AG20443 (cell line): ENCODE data around the gene FXYD7.
"Not testable (repeated sequence)": the region's sequence is repeated elsewhere in the genome, so short reads cannot be mapped to it uniquely, and the experiment has no call there.

ENCODE experiments used
- DNase-seq: peaks from one replicate; pipeline ENCODE4 v3.0.0; 2012; ENCODE audit warnings: low spot score, mixed read lengths

Gene FXYD7

GRCh38 chr19:35127871-35128270 is 15.2 kb upstream of the FXYD7 start:
- no peak for DNase-seq

- no peak for DNase-seq
Observed at GRCh38 chr19:35128398-35129057, 14.5 kb upstream of the FXYD7 start.

GRCh38 chr19:35129724-35130274 is 13.3 kb upstream of the FXYD7 start:
- DNase-seq = not testable (repeated sequence)

DNA sequence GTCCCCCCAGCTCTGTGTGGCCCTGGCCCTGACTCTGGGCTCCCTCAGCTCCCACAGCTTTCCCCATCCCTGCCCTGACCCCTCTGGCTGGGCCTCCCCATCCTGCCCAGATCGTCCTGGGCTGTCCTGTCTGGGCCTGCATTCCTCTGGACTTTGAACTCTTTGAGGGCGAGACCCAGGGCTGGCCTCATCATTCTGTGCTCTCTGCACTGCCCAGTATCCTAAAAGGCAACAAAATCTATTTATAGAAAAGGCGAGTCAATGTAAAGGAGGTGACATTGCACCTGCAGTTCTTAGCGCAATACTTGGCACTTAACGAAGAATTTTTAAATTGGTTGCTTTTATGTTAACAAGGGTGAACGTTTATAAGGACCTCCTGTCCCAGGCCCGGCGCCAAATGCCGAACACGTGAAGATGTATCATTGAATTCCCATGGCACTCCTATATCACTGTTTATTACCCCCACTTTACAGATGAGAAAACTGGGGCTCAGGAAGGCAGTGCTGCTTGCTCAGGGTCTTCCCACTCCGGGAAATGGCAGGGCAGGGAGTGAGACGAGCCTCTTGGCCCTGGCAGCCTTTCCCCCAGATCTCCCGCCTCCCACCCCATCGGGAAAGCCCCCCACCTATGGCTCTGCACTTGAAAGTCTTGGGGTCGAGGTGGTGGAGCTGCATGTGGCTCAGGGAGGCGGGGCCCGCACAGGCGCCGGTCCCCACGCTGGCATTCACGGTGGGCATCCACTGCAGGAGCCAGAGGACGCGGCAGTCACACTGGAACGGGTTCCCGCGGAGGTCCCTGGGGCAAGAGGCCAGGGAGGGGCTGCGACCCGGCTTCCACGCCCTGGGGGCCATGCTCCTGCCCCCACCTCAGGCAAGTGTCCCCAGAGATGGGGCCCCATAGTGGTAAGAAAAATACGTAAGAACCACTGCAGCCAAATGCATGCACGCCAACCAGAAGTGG is 12.0 kb upstream of the FXYD7 start:
- no peak for DNase-seq

GRCh38 chr19:35132254-35132653 is 10.8 kb upstream of the FXYD7 start:
- no peak for DNase-seq

DNA sequence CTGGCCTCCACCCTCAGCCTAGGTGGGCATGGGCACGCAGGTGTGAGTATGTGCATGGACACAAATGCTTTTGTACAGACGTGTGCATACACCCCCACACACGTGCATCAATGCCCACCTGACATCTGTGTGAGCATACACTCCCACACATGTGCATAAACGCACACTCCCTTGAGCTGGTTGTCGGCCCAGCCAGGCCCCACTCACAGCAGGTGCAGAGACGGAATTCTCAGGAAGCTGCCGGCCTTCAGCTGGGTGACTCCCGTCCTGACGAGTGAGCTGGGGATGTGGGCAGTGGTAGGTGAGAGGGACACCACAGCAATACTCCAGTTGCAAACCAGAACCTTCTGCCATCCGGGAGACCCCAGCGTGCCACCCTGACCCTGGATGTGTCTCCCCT is 9.2 kb upstream of the FXYD7 start:
- no peak for DNase-seq

DNA sequence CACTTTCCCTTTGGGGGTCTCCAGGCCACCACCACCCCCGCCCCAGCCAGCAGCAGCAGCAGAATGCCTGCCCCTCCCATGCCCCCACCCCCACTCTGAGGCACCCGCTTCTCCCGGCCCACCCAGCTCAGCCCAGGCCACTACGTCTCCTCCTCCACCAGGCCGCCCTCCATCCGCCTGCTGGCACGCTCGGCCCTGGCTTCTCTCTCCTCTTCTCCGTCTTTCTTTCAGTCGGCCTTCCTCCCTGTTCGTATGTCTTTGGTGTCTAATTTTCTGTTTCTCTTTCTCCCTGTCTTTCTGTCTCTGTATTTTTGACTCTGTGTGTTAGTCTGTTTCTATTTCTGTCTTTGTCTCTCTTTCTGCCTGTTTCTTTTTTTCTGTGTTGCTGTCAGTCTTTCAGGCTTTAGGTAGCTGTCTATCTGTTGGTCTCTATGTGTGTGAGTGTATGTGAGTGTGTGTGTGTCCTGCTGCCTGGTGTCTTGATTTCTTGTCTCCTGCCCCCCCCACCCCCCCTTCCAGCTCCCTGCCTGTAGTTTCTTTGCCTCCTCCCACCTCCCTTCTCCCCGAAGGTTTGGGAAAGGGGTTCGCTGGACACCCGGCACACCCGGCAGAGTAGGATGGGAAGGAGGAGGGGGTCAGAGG is 8.3 kb upstream of the FXYD7 start, which contains the start of gene LGI4:
TSS of gene LGI4 (minus strand) at position 459 of the 642 bp plus-strand sequence. CDS start at position 80, 379 bp downstream.
- no peak for DNase-seq

GRCh38 chr19:35135389-35135909 is 7.6 kb upstream of the FXYD7 start:
- peak; percentile 89 for DNase-seq

GRCh38 chr19:35136231-35136630 is 6.8 kb upstream of the FXYD7 start:
- DNase-seq = no peak

- DNase-seq = no peak
Observed at GRCh38 chr19:35136977-35137702, 5.9 kb upstream of the FXYD7 start.

- DNase-seq = no peak
Observed at GRCh38 chr19:35138305-35138892, 4.7 kb upstream of the FXYD7 start, which contains the start of gene FXYD1. FXYD1 (plus strand) TSS chr19:35138824; CDS start chr19:35140080, 1,256 bp downstream.

- no peak for DNase-seq
Observed at GRCh38 chr19:35140207-35140961, 2.7 kb upstream of the FXYD7 start.

- peak; percentile 100 for DNase-seq
Observed at GRCh38 chr19:35140962-35141836, 1.9 kb upstream of the FXYD7 start.

- no peak for DNase-seq
Observed at GRCh38 chr19:35141837-35142605, 1.0 kb upstream of the FXYD7 start.

DNA sequence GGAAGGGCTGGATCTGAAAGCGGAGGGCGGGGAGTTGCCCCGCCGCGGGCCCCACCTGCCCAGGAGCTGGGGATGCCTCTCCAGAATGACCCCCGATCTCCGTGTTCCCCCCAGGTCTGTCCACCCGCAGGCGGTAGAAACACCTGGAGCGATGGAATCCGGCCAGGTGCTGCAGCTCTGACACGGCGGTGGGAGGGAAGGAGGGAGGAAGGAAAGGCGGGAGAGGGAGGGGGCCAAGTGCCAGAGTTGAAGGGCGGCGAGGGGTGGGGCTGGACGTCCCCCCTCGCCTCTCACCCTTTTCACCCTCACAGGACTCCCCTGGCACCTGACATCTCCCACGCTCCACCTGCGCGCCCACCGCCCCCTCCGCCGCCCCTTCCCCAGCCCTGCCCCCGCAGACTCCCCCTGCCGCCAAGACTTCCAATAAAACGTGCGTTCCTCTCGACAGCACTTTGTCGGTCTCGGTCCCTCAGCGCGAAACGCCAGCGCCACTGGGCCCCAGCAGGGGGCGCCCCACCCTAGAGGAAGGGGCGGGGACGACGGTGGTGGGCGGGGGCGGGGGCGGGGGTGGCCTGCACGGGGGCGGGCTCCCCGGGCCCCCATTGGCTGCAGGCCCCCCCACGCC is 337 bp upstream of the FXYD7 start:
- DNase-seq = peak; percentile 60

DNA sequence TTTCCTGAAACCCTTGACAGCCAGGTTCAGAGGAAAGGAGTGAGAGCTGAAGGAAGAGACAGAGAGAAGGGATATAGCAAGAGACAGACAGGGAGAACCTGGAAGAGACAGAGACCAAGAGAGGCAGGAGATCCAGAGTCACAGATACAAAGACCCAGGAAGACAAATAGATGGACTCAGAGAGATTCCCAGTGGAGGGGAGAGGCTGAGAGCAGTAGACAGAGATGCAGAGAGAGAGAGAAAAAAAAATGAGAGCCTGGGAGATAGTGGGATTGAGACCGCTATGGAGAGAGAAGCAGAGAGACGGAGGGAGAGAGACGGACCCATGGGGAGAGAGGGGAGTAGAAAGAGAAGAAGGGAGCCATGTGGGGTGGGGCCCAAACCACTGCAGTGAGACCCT is 763 bp downstream of the FXYD7 start:
- DNase-seq = no peak

GRCh38 chr19:35144259-35144599 is 1.2 kb downstream of the FXYD7 start:
- no peak for DNase-seq
